Activated CD4-positive, alpha-beta T cell treated with anti-CD3 and anti-CD28 coated beads for 1 hour (primary cell): ENCODE data around the gene HOXA10.

Source experiments
- DNase-seq: peaks from one replicate; pipeline ENCODE4 v3.0.0-alpha.2; 2020

Gene HOXA10

GRCh38 chr7:27173956-27174873 is at the start of gene HOXA10:
TSS of gene HOXA10 (minus strand) at chr7:27174320. CDS start at chr7:27174306, 14 bp downstream.
- DNase-seq = peak; percentile 7

GRCh38 chr7:27221201-27221797 is 47.2 kb upstream of the HOXA10 start:
- DNase-seq = no peak

DNA sequence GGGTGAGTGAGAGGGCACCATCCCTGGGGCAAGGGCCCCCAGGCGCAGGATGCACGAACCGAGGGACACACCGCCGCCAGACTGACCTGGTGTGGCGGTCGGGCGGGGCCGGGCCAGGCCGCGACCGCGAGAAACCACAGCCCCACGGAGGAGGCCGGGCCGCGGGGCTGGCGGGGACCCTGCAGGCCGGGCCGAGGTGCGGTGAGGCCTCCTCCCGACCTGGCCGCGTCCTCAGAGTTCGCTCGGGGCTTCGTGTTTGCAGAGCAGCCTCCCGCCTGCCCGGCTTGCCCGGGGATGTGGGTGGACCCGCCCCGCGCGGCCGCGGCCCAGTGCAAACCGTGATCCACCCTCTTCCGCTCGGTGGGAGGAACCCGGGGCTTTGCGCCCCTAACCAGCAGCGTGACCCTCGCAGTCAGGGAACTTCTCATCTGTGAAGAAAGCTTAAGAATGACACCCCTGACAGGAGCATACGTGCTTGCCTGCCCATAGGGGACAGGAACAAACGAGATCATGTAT is 46.4 kb upstream of the HOXA10 start:
- DNase-seq = no peak

- DNase-seq = no peak
These were observed 45.7 kb upstream of the HOXA10 start for GRCh38 chr7:27219821-27220220.

GRCh38 chr7:27217951-27218350 is 43.8 kb upstream of the HOXA10 start:
- no peak for DNase-seq

GRCh38 chr7:27215356-27215755 is 41.2 kb upstream of the HOXA10 start:
- no peak for DNase-seq

- no peak for DNase-seq
These were observed 40.3 kb upstream of the HOXA10 start for GRCh38 chr7:27214239-27214950.

DNA sequence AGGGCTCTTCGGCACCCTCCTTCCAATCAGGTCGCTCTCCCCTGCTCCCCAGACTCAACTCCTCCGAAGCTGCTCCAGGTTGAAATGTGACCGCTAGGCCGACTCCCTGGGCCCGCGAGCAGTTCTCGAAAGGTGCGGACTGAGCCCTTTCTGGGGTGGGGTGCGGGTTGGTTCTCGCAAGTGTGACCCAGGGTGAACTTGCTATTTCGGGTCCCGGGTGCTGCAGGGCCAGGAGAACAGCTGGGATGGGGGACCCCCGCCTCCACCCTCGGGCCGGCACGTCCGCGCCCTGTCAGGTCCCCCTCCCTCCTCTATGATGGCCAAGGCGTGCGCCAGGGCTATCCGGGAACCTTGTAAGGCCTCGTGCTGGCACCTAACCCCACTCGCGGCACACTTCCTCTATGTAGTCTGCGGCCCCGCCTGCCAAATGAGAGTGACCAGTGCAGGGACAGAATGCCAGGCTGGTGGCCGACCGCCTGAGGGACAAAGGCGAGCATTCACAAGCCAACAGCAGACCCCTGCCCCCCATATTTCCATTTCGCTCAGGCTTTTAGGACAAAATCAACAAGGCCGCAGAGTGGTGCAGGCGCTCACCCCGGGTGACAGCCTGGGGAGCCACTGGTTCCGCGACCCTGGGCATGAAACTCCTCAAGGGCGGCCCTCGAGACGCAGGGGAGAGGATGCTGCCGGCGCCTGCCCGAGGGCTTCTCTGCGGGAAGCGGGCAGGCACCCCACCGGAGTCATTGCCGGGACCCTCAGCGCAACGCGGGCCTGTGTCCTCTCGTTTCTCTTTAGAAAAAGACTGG is 39.5 kb upstream of the HOXA10 start:
- DNase-seq = no peak

- no peak for DNase-seq
These were observed 38.6 kb upstream of the HOXA10 start for GRCh38 chr7:27212497-27213432.

DNA sequence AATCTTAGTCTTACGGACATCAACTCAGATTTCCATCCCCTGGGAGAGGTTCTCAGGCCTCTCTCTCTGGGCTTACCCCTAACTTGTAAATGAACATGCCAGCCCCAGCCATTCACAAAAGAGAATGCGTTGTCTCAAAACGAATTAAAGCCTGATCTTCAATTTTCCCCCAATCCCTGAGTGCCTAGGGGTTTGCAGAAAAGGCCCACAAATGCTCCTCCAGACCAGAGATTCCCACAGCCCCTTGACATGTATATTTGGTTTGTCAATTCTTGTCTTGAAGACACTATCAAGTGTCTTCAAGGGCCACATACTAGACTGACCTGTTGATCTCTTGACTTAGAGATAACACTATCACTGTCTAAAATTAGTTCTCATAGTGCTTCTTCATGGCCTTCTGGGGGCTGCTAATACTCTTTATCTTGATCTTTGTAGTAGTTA is 37.7 kb upstream of the HOXA10 start:
- DNase-seq = no peak

DNA sequence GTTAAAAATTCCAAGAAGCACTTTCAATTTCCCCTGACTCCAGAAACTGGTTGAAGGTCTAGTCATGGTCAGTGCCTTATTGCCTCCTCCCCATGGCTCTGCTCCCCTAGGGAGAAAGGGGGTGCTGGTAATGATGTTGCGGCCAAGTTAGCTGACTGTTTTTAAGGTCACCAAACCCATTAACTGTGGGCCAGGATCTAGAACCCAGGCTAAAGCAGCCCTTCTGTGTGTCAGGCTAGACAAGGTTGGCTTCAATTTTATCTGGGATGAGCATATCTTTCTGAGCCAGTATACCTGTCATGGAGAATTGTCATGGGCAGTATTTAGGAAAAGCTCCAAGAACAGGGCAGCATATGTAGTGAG is 36.9 kb upstream of the HOXA10 start:
- DNase-seq = no peak

- DNase-seq = no peak
These were observed 36.4 kb upstream of the HOXA10 start for GRCh38 chr7:27210441-27211083.

- DNase-seq = no peak
These were observed 35.9 kb upstream of the HOXA10 start for GRCh38 chr7:27209933-27210440.

DNA sequence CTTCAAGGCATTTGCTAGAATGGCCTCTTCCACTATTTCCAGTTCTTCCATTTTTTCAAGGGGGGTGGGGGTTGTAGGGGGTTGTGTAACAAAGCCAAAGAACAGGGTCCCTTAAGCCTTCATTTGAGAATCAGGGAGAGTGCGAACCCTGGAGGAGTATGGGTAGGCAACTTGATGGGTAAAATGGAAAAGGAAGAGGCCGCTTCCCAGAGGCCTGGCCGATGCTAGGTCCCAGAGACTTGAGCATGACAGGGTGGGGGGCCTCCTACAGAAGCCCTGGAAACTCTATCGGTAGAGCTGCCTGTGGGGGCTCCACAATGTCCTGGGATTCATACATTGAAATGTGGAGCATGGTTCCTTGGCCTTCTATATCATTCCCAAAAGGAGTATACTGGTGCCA is 34.9 kb upstream of the HOXA10 start:
- no peak for DNase-seq

DNA sequence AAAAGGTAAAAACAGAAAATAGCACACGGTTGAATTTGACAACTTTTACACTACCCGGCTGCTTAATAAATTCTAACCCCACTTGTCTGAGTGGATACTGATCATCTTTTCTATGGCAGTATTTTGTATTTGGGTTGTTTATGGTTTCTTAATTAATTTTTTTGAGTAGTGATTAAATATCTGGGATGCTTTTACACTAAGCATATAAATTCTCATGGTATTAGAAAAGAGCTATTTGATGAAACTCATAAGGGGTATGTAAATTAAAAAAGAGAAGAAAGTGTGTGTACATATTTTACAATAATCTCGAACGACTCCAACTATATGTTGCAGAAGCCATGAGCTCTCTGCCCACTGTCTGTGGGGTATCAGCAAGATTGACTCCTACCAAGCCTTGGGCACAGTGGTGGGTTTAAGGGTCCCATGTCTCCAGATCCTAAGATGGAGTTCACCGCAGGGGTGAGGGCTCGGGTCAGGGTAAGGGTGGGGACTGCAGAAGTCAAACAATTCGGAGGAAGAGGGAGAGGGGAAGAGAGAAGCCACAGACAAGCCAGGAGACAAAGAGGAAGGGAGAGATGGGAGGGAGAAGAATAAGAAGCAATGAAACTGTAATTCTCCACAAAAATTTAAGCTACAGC is 33.3 kb upstream of the HOXA10 start:
- DNase-seq = no peak

GRCh38 chr7:27205325-27206280 is 31.5 kb upstream of the HOXA10 start:
- DNase-seq = no peak

DNA sequence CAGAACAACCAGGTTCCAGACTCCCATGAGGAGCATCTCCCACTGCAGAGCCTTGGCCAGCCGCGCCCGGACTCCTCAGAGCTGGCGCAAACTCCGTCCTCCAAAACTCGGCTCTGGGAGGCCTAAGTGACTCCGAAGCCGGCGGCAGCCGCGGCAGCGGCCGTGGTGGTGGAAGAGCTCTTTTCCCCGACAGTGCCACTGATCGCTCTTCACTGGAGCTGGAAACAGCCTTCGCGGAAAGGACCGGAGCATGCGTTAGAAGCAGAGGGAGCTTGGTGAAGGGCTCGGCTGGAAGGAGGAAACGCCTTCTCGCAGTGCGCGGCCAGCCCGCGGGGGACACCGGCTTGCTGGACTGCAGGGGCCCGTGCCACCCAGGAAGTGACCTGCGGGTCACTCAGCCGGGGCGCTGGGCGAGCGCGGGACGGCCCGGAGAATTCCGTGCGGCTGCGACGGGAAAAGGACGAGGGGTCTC is 30.8 kb upstream of the HOXA10 start:
- DNase-seq = no peak

- no peak for DNase-seq
These were observed 30.0 kb upstream of the HOXA10 start for GRCh38 chr7:27203964-27204594.
